GM10266 (cell line): ENCODE results near the gene NUP210.

Experiments used
- DNase-seq: peaks from one replicate; pipeline ENCODE4 v3.0.0; 2012; ENCODE audit errors: extremely low spot score
- TF ChIP-seq, protein P1 (sequence below): IDR thresholded peaks from 2 replicates; pipeline ENCODE4 v1.5.1; 2012; ENCODE audit warnings: mild to moderate bottlenecking, low read depth; ENCODE audit not compliant: control insufficient read depth, insufficient read depth; ENCODE audit errors: missing control alignments

The NUP210 gene

GRCh38 chr3:13408890-13409289 is 11.2 kb downstream of the NUP210 start:
- no peak for DNase-seq

GRCh38 chr3:13407926-13408325 is 12.2 kb downstream of the NUP210 start:
- DNase-seq = no peak
- TF ChIP-seq, protein P1, sequence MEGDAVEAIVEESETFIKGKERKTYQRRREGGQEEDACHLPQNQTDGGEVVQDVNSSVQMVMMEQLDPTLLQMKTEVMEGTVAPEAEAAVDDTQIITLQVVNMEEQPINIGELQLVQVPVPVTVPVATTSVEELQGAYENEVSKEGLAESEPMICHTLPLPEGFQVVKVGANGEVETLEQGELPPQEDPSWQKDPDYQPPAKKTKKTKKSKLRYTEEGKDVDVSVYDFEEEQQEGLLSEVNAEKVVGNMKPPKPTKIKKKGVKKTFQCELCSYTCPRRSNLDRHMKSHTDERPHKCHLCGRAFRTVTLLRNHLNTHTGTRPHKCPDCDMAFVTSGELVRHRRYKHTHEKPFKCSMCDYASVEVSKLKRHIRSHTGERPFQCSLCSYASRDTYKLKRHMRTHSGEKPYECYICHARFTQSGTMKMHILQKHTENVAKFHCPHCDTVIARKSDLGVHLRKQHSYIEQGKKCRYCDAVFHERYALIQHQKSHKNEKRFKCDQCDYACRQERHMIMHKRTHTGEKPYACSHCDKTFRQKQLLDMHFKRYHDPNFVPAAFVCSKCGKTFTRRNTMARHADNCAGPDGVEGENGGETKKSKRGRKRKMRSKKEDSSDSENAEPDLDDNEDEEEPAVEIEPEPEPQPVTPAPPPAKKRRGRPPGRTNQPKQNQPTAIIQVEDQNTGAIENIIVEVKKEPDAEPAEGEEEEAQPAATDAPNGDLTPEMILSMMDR = no peak

More at GRCh38 chr3:13408890-13409289, 11.2 kb downstream of the NUP210 start:
- TF ChIP-seq, protein P1 = no peak

DNA sequence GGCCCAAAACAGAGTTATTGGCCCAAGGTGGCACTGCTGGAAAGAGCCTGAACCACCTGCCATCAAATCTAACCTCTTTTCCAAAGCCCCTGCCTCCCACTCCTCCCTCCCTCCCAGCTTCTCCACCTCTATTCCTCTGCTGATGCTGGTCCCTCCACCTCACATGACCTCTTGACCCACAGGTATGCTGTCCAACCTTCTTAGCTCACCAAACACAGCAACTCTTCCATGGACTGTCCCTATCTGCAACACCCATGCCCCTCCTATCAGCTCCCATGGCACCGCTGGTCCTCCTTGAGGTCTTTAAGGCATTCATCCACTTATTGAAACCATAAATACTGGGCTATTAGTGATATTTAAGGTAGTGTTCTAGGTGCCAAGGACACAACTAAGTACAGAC is 12.6 kb downstream of the NUP210 start:
- TF ChIP-seq, protein P1 = no peak
- DNase-seq = no peak

GRCh38 chr3:13406190-13406589 is 13.9 kb downstream of the NUP210 start:
- no peak for DNase-seq
- TF ChIP-seq, protein P1 = no peak

- TF ChIP-seq, protein P1 = no peak
- DNase-seq = no peak
These were observed 14.5 kb downstream of the NUP210 start for GRCh38 chr3:13405614-13406013.

DNA sequence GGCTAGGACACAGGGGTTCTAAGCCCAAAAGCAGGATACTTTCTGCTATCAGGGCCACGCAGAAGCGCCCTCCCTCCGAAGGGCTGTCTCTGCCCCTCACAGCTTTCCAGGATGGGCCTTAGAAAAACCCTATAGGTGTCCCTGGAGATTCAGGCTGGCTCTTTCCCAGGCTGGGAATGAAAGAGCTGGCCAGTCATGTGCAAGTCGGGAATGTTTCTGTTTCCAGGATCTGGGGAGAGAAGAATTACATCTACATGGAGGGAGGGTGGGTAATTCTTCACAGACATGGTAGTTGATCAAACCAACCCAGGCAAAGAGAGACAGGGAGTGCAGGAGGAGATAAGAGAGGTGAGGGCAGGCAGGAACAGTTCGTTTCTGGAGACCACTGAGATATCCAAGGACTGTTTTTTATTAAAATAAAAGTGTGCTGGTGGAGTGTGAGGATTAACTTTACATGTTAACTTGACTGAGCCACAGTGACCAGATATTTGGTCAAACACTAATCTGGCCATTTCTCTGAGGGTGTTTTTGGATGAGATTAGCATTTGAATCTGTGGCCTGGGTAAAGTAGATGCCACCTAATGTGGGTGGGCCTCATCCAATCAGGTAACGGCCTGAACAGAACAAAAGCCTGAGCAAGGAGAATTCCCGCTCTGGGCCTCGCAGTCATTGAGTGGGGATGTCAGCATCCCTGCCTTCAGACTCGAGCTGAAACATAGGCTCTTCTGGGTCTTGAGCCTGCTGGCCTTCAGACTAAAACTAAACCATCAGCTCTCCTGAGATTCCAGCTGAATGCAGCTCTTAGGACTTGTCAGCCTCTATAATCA is 15.3 kb downstream of the NUP210 start:
- DNase-seq = no peak
- TF ChIP-seq, protein P1 = no peak

- DNase-seq = no peak
- TF ChIP-seq, protein P1 = no peak
These were observed 16.3 kb downstream of the NUP210 start for GRCh38 chr3:13403847-13404246.
